ENCODE data around the gene KBTBD4.

DNA sequence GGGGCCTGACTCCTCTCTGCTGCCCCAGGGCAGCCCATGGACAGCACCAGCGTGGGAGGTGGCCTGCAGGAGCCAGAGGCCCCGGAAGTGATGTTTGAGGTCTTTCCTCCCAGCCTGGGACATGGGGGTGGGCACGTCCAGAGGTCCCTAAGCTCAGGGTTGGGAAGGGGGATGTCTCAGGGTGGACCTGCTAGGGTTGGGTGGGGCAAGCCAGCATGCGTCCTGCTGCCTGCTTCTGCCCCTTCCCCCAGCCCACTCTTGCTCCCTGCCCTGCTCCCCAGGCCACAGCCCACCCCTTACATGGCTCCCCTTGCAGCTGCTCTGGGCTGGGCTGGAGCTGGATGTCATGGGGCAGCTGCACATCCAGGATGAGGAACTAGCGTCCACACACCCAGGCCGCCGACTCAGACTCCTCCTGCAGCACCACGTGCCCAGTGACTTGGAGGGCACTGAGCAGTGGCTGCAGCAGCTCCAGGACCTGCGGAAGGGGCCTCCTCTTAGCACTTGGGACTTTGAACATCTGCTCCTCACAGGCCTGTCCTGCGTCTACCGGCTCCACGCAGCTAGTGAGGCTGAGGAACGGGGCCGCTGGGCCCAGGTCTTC lies 9.1 kb upstream of the KBTBD4 start:
- no peak for TF ChIP-seq ZFX (IDR thresholded peaks at IDR 0.05; ENCODE audit: borderline replicate concordance)
- TF ChIP-seq, protein P1, sequence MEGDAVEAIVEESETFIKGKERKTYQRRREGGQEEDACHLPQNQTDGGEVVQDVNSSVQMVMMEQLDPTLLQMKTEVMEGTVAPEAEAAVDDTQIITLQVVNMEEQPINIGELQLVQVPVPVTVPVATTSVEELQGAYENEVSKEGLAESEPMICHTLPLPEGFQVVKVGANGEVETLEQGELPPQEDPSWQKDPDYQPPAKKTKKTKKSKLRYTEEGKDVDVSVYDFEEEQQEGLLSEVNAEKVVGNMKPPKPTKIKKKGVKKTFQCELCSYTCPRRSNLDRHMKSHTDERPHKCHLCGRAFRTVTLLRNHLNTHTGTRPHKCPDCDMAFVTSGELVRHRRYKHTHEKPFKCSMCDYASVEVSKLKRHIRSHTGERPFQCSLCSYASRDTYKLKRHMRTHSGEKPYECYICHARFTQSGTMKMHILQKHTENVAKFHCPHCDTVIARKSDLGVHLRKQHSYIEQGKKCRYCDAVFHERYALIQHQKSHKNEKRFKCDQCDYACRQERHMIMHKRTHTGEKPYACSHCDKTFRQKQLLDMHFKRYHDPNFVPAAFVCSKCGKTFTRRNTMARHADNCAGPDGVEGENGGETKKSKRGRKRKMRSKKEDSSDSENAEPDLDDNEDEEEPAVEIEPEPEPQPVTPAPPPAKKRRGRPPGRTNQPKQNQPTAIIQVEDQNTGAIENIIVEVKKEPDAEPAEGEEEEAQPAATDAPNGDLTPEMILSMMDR (IDR thresholded peaks at IDR 0.05), result no peak

All from 22Rv1 (cell line).